ENCODE results near the gene POU6F2.

DNA sequence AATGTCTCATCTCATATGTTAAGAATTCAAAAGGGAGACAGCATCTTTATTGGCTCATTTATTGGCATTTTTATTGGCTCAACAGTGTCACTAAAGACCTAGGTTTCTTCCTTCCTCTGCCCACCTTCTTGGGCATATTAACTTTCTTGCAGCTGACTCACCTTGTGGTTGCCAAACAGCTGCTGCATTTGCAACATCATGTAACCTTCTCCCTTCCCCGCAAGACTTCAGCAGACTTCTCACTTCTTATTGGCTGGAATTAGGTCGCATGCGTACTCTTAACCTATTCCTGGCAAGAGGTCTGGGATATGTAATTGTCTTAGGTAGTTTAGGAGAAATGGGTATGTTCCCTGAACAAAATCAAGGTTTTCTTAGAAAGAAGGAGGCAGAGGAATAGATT, 263.2 kb downstream of the POU6F2 start:
- TF ChIP-seq, protein P1, sequence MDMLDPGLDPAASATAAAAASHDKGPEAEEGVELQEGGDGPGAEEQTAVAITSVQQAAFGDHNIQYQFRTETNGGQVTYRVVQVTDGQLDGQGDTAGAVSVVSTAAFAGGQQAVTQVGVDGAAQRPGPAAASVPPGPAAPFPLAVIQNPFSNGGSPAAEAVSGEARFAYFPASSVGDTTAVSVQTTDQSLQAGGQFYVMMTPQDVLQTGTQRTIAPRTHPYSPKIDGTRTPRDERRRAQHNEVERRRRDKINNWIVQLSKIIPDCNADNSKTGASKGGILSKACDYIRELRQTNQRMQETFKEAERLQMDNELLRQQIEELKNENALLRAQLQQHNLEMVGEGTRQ (CRISPR knock-in tag; IDR thresholded peaks at IDR 0.05), result no peak
- no peak for TF ChIP-seq ZBTB21 (CRISPR knock-in tag; IDR thresholded peaks at IDR 0.05; ENCODE audit: borderline replicate concordance)
- TF ChIP-seq, protein P2, sequence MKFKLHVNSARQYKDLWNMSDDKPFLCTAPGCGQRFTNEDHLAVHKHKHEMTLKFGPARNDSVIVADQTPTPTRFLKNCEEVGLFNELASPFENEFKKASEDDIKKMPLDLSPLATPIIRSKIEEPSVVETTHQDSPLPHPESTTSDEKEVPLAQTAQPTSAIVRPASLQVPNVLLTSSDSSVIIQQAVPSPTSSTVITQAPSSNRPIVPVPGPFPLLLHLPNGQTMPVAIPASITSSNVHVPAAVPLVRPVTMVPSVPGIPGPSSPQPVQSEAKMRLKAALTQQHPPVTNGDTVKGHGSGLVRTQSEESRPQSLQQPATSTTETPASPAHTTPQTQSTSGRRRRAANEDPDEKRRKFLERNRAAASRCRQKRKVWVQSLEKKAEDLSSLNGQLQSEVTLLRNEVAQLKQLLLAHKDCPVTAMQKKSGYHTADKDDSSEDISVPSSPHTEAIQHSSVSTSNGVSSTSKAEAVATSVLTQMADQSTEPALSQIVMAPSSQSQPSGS (CRISPR knock-in tag; IDR thresholded peaks at IDR 0.05; ENCODE audit: borderline replicate concordance, low read depth), result no peak
- TF ChIP-seq, protein P3, sequence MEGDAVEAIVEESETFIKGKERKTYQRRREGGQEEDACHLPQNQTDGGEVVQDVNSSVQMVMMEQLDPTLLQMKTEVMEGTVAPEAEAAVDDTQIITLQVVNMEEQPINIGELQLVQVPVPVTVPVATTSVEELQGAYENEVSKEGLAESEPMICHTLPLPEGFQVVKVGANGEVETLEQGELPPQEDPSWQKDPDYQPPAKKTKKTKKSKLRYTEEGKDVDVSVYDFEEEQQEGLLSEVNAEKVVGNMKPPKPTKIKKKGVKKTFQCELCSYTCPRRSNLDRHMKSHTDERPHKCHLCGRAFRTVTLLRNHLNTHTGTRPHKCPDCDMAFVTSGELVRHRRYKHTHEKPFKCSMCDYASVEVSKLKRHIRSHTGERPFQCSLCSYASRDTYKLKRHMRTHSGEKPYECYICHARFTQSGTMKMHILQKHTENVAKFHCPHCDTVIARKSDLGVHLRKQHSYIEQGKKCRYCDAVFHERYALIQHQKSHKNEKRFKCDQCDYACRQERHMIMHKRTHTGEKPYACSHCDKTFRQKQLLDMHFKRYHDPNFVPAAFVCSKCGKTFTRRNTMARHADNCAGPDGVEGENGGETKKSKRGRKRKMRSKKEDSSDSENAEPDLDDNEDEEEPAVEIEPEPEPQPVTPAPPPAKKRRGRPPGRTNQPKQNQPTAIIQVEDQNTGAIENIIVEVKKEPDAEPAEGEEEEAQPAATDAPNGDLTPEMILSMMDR (IDR thresholded peaks at IDR 0.05), result no peak
- TF ChIP-seq JUN (CRISPR knock-in tag; IDR thresholded peaks at IDR 0.05), result no peak
- TF ChIP-seq NFE2L1 (CRISPR knock-in tag; IDR thresholded peaks at IDR 0.05), result no peak
